VCaP (cell line): ENCODE data around the gene LRP3.
"Not testable (repeated sequence)": the region's sequence is repeated elsewhere in the genome, so short reads cannot be mapped to it uniquely, and the experiment has no call there.

Source experiments
- H3K27ac ChIP-seq: fragments of 450-650 bp; 2 replicates; pipeline ENCODE4 v1.5.1; 2017
- CTCF ChIP-seq: fragments of 450-650 bp; conservative IDR thresholded peaks from 2 replicates; pipeline ENCODE4 v1.5.1; 2017; ENCODE audit warnings: mild to moderate bottlenecking, moderate library complexity

Gene LRP3

GRCh38 chr19:33193865-33194362 is at the start of gene LRP3:
LRP3 (plus strand) TSS chr19:33194330; CDS start chr19:33194786, 456 bp downstream.
- TF ChIP-seq CTCF = no peak
- peak within 1 kb of the TSS; percentile 84 for H3K27ac ChIP-seq

DNA sequence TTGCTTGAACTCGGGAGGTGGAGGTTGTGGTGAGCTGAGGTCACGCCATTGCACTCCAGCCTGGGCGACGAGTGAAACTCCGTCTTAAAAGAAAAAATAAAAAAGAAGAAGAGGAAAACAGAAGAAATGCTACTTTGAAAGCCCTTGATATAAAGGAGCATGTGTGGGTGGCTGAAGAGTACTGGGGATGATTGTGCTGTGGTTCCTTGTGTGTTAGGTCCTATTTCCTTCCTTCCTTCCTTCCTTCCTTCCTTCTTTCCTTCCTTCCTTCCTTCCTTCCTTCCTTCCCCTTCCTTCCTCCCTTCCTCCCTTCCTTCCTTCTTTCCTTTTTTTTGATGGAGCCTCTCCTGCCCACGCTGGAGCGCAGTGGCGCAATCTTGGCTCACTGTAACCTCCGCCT is 47.9 kb upstream of the LRP3 start:
- no peak overlapping the region for H3K27ac ChIP-seq
- TF ChIP-seq CTCF = no peak

DNA sequence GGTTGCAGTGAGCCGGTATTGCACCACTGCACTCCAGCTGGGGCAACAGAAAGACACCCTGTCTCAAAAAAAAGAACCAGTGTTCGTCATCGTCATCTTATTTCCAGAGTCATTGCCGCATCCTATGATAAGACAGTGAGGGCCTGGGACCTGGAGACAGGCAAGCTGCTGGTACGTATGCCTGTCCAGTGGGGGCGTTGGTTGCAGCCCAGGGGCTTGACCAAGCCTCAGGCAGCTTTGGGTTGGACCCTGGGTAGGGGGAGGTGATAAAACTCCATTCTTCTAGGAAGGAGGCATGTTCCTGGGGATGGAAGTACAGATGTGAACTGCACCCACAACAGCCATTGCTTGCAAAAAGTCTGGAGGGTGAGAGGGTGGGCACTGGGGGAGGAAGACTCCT is 46.6 kb upstream of the LRP3 start:
- H3K27ac ChIP-seq = no peak overlapping the region
- no peak for TF ChIP-seq CTCF

DNA sequence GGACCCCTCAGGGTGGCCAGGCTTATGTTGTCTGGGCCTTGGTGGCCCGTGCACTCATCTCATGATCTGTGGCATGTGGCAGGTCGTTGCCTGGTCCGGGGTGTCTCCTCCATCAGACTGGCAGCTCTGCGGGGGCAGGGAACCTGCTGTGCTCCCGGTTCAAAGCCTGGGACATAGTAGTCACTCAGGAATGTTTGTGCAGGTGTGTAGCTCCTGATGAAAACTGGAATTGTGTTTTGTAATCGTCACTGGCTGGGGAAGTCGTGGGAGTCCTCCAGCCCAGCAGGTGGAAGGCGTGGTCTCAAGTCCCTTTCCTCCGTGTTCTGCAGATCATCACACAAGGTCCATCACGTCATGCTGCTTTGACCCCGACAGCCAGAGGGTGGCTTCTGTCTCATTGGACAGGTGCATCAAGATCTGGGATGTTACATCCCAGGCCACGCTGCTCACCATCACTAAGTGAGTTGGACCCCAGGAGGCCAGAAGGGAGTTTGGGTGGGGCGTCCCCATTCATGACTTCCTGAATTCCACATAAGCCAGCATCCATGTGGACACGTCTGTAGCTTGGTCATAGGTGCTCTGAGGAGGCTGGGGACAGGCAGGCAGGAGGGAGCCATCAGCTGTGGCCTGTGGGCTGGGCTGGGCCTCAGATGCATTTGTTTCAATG is 43.1 kb upstream of the LRP3 start:
- H3K27ac ChIP-seq = no peak overlapping the region
- no peak for TF ChIP-seq CTCF

DNA sequence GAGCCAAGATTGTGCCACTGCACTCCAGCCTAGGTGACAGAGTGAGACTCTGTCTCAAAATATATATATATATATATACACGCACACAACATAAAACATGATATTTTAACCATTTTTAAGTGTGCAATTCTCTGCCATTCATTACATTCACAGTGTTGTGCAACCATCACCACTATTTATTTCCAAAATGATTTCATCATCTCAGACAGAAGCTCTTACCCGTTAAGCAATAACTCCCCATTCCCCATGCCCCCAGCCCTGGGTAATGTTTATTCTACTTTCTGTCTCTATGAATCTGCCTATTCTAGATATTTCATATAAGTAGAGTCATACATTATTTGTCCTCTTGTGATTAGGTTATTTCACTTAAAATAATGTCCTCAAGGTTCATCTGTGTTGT is 42.0 kb upstream of the LRP3 start:
- H3K27ac ChIP-seq = no peak overlapping the region
- no peak for TF ChIP-seq CTCF

DNA sequence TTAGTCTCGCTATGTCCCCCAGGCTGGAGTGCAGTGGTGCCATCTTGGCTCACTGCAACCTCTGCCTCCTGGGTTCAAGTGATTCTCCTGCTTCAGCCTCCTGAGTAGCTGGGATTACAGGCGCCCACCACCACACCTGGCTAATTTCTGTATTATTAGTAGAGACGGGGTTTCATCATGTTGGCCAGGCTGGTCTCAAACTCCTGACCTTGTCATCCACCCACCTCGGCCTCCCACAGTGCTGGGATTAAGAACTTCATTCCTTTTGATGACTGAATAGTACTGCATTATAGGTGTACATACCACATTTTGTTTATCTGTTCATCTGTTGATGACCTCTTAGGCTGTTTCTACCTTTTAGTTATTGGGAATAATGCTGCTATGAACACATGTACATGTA is 41.5 kb upstream of the LRP3 start:
- H3K27ac ChIP-seq = not testable (repeated sequence)

DNA sequence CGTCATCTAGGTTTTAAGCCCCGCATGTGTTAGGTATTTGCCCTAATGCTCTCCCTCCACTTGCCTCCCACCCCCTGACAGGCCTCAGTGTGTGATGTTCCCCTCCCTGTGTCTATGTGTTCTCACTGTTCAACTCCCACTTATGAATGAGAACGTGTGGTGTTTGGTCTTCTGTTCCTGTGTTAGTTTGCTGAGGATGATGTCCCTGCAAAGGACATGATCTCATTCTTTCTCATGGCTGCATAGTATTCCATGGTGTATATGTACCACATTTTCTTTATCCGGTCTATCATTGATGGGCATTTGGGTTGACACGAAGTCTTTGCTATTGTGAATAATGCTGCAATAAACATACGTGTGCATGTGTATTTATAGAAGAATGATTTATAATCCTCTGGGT is 39.8 kb upstream of the LRP3 start:
- not testable (repeated sequence) for H3K27ac ChIP-seq

- no peak overlapping the region for H3K27ac ChIP-seq
- no peak for TF ChIP-seq CTCF
Measured at GRCh38 chr19:33156334-33156733, 37.8 kb upstream of the LRP3 start.

- no peak for TF ChIP-seq CTCF
- H3K27ac ChIP-seq = no peak overlapping the region
Measured at GRCh38 chr19:33157906-33158305, 36.2 kb upstream of the LRP3 start.
